ENCODE data around the gene PRSS36. TPM values are rescaled to one million over a fixed set of nuclear protein-coding genes. Genes with fewer than 3 reads are reported as not detected.

Gene PRSS36
- total RNA-seq, 4 donors from 2014 or later = 4.1 to 8.8 (median 6.8) TPM

GRCh38 chr16:31193874-31194273 lies 44.0 kb upstream of the PRSS36 start:
- ATAC-seq (ENCODE audit: low FRiP score) (no peak), DNase-seq (ENCODE audit: low spot score) (no peak)
- no peak for TF ChIP-seq CTCF (IDR thresholded peaks at IDR 0.05)

- ATAC-seq (ENCODE audit: low FRiP score) (no peak), DNase-seq (ENCODE audit: low spot score) (no peak)
- TF ChIP-seq CTCF (IDR thresholded peaks at IDR 0.05) = no peak
Measured at GRCh38 chr16:31192856-31193642, 43.2 kb upstream of the PRSS36 start.

GRCh38 chr16:31191697-31192428 lies 42.0 kb upstream of the PRSS36 start:
- DNase-seq (ENCODE audit: low spot score) (no peak), ATAC-seq (ENCODE audit: low FRiP score) (no peak)
- TF ChIP-seq CTCF (IDR thresholded peaks at IDR 0.05) = no peak

GRCh38 chr16:31190818-31191444 lies 41.1 kb upstream of the PRSS36 start:
- DNase-seq (ENCODE audit: low spot score) = no peak
- no peak for TF ChIP-seq CTCF (IDR thresholded peaks at IDR 0.05)
- ATAC-seq (ENCODE audit: low FRiP score) = no peak

GRCh38 chr16:31190061-31190460 lies 40.2 kb upstream of the PRSS36 start:
- no peak for TF ChIP-seq CTCF (IDR thresholded peaks at IDR 0.05)
- DNase-seq (ENCODE audit: low spot score) (no peak), ATAC-seq (ENCODE audit: low FRiP score) (no peak)

GRCh38 chr16:31189412-31189778 lies 39.5 kb upstream of the PRSS36 start:
- ATAC-seq (ENCODE audit: low FRiP score) (no peak), DNase-seq (ENCODE audit: low spot score) (no peak)

More at GRCh38 chr16:31189412-31189778, 39.5 kb upstream of the PRSS36 start:
- no peak for TF ChIP-seq CTCF (IDR thresholded peaks at IDR 0.05)

Measured in omental fat pad (tissue), 4 donors.